Mesenteric fat pad (tissue), 1 donor: ENCODE measurements around the gene CCDC154. TPM values are rescaled to one million over a fixed set of nuclear protein-coding genes. Genes with fewer than 3 reads are reported as not detected.
"Not testable (repeated sequence)": the region's sequence is repeated elsewhere in the genome, so short reads cannot be mapped to it uniquely, and the experiment has no call there.

Source experiments
- DNase-seq: peaks from one replicate; pipeline ENCODE4 v3.0.0-alpha.2; 2020; ENCODE audit warnings: low spot score
- total RNA-seq: library from RNA; stranded (reverse); fragmentation: NEBNext Ultra II Directional; extraction: Animal tissue kit (Norgen Biotek cat#: 25700); gene quantifications from one replicate; pipeline ENCODE4 v1.2.1, GENCODE V29; 2021
- donor health status: DM: yes; HTN: yes; CAD: no.

CCDC154 gene
- total RNA-seq, 1 donor from 2014 or later = 0.45 TPM

DNA sequence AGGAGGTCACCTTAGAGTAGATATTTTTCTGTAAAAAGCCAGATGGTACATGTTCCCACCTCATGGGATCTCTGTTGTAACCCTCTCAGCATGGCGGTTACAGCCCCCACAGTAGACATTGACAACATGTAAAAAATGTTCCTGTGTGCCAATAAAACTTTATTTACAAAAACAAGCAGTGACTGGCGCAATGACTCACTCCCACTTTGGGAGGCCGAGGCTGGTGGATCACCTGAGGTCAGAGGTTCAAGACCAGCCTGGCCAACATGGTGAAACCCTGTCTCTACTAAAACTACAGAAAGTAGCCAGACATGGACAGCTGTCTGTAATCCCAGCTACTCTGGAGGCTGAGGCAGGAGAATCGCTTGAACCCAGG lies 4.7 kb downstream of the CCDC154 start:
- DNase-seq = not testable (repeated sequence)

DNA sequence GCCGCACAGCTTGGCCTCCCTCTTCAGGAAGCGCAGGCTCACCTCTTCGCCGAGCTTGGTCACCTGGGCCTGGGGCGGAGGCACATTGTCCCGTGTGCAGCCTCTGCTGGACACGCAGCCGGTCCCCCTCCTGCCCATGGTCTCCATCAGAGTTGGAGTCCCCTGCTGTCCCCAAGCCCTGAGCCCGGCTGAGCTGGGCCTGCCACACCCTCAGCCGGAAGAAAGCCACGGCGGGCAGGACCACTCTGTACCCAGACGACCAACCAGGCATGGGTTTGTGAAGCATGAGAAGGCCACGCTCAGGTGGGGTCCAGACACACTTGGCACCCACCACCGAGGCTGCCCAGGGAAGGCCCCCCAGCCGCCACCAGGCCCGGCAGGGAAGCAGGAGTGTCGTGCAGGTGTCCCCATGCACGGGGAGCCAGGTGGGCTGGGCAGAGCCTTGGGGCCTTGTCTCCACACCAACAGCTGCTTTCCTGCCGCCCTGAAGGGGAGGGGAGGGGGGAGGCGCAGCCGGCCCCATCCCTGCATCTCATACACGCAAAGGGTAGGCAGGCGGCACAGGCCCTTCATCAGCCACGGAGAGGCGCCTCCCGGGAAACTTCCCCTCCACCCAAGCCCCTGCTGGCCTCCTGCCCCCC lies 5.2 kb downstream of the CCDC154 start:
- DNase-seq = no peak

GRCh38 chr16:1438229-1439057 lies 5.9 kb downstream of the CCDC154 start:
- DNase-seq = no peak

DNA sequence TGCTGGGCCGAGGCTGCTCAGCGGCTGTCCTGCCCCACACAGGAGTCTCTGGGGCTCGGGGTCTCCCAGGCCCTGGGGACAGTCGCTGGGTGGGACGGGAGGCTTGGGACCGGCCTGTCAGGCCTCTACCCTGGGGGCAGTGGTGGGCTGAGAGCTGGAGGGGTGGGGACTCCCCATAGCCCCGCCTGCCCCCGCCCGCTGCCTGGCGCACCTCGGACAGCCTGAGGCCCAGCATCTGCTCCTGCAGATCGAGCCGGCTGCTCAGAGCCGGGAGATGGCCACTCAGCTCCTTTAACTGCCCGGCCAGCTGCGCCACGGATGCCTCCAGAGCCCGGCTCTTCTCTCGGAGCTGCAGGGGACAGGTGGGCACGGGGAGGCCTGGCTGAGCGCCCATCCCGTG lies 6.8 kb downstream of the CCDC154 start:
- no peak for DNase-seq

DNA sequence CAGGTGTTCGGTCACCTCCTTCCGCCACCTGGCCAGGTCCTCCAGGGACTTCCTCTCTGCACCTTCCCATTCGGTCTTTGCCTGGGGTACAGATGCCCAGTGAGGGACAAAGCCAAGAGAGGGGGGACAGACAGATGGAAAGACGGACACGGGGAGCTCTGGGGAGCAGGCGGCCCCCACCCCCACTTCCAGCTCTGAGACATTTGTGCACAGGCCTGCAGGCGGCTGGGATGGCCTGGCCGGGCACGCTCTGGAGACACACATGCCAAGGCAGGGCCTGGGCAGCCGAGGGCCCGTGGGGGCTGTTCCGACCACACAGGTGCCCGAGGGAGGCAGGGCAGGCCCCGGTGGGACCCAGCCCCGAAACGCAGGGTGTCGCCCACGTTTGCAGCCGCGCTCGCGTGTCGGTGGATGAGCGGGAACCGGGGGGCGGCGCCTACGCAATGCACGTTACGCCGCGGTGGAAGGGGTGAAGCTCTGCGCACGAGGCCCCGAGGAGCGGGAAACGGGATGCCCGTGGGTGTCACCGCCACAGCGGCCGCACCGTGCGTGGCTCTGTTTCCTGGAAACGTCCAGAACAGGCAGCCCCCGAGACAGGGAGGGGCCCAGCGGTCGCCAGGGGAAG lies 7.5 kb downstream of the CCDC154 start:
- DNase-seq = no peak

- DNase-seq = no peak
Measured at GRCh38 chr16:1435921-1436697, 8.2 kb downstream of the CCDC154 start.

GRCh38 chr16:1434644-1435592 lies 9.4 kb downstream of the CCDC154 start:
- no peak for DNase-seq

DNA sequence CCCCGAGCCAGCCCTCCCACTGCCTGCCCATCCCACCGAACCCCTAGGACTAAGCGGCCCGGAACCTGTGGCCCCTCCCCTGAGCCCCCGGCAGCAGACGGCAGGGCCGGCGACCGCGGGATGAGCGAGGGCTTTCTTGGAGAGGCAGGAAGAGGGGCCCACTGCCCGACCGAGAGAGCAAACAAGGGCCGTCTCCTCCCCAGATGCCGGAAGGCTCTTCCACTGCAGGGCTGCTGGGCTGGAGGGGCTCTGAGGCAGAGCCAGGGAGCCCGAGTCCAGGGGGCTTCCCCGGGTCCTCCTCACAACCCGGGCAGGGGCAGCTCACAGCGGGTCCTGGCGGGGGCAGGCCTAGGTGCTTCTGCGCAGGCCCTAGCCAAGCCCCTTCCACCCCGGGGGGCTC lies 10.6 kb downstream of the CCDC154 start:
- DNase-seq = no peak

DNA sequence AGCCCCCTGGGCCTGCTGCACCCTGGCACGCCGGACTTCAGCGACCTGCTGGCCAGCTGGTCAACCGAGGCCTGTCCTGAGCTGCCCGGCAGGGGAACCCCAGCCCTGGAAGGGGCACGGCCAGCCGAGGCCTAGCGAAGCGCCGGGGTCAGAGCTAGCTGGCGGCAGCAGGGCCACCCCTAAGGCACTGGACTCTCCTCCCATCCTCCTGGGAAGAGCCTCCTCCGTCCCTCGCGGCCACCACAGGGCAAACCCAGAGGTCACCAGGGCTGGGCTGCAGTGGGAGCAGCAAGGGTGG lies 11.1 kb downstream of the CCDC154 start:
- DNase-seq = no peak

DNA sequence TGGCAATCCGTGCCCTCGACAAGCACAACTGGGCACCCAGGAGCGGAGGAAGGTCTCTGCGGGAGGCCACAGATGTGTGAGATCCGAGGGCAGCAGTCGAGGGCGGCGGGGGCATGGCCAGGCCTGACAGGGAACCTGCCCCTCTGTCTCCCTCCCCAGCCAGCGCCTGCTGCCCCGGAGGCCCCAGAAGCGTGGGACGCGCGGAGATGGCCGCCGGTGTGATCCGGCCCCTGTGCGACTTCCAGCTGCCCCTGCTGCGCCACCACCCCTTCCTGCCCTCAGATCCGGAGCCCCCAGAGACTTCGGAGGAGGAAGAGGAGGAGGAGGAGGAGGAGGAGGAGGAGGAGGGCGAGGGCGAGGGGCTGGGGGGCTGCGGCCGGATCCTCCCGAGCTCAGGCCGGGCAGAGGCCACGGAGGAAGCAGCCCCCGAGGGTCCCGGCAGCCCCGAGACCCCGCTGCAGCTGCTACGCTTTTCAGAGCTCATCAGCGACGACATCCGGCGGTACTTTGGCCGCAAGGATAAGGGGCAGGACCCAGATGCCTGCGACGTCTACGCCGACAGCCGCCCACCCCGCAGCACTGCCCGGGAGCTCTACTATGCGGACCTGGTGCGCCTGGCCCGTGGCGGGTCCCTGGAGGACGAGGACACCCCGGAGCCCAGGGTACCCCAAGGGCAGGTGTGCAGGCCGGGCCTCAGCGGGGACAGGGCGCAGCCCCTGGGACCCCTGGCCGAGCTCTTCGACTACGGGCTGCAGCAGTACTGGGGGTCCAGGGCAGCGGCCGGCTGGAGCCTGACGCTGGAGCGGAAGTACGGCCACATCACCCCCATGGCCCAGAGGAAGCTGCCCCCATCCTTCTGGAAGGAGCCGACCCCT lies 11.7 kb downstream of the CCDC154 start:
- DNase-seq = no peak

GRCh38 chr16:1431497-1432270 lies 12.7 kb downstream of the CCDC154 start:
- DNase-seq = no peak

DNA sequence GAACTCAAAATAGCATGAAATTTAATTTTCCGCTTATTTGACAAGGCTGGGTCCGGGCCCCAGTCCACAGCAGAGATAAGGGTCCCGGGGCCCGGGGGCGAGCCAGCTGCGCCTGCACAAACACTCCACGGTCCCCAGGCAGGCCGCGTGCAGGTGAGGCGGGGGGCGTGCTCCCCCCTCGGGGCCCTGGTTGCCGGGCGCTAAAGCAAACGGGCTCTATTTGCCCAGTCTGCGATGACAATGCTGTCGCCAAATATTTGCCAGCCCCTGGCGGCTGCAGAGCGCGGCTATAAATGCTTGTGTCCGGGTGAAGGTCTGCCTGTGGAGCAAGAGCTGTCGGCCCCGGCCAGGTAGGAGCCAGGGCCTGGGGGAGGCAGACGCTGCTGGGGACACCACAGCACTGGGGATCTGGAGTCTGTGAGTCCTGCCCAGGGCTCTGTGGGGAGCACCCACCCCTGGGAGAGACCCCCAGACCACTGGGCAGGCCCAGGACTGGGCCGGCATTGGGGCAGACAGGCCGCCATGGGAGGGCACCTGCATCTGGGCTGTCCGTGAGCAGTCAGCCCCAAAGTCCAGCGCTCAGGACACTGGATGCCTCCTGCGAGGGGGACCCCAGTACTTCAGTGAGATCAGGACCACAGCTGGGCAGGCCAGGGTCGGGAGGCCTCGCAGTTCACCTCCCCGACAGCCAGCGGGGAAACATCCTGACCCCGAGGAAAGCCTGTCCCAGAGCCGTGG lies 13.4 kb downstream of the CCDC154 start, which contains the start of gene PERCC1:
Gene PERCC1 (plus strand): TSS at position 320 of the 738 bp plus-strand sequence. CDS start 1,516 bp downstream, outside the sequence.
- no peak for DNase-seq

DNA sequence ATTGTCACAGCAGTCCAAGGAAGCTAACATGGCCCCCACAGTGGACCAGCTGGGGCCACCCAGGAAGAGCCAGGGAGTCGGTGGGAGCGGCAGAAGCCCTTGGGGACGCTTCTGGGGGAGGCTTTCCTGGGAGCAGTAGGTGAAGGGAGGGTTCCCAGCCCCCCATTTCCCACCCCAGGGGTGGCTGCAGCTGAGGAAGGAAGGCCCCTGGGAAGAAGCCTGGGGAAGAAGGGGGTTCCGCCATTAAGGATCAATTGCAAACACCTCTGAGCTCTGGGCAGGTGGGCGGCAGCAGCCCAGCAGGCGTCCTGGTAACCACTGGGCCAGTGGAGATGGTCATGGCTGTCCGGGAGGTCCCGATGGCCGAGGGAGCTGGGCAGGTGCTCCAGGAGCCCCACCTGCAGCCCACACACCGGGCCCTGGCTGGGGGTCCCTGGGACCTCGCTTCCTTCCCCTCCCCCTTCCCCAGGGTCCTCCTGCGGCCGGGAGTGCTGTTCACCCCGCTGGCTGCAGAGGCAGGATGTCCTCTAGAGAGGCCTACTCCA lies 14.1 kb downstream of the CCDC154 start:
- no peak for DNase-seq

- no peak for DNase-seq
Measured at GRCh38 chr16:1429631-1430030, 14.7 kb downstream of the CCDC154 start.

- DNase-seq = no peak
Measured at GRCh38 chr16:1429012-1429411, 15.3 kb downstream of the CCDC154 start.

GRCh38 chr16:1428511-1428910 lies 15.8 kb downstream of the CCDC154 start:
- DNase-seq = no peak
